VCaP (cell line): ENCODE results near the gene FNDC3A.
A peak's percentile ranks its signal among the peaks of the same experiment; 100 is the strongest.

Source experiments
- H3K27ac ChIP-seq: fragments of 450-650 bp; 2 replicates; pipeline ENCODE4 v1.5.1; 2017
- CTCF ChIP-seq: fragments of 450-650 bp; conservative IDR thresholded peaks from 2 replicates; pipeline ENCODE4 v1.5.1; 2017; ENCODE audit warnings: mild to moderate bottlenecking, moderate library complexity

Gene FNDC3A

GRCh38 chr13:48975856-48976575 lies at the start of gene FNDC3A:
TSS of gene FNDC3A (plus strand) at chr13:48975912. CDS start at chr13:49006191, 30,279 bp downstream.
- peak within 1 kb of the TSS; percentile 97 for H3K27ac ChIP-seq
- TF ChIP-seq CTCF = no peak

- TF ChIP-seq CTCF = no peak
Measured at GRCh38 chr13:48928757-48929430, 46.8 kb upstream of the FNDC3A start.

GRCh38 chr13:48930918-48931317 lies 44.8 kb upstream of the FNDC3A start:
- H3K27ac ChIP-seq = no peak overlapping the region
- TF ChIP-seq CTCF = no peak

More at GRCh38 chr13:48928757-48929430, 46.8 kb upstream of the FNDC3A start:
- no peak overlapping the region for H3K27ac ChIP-seq

DNA sequence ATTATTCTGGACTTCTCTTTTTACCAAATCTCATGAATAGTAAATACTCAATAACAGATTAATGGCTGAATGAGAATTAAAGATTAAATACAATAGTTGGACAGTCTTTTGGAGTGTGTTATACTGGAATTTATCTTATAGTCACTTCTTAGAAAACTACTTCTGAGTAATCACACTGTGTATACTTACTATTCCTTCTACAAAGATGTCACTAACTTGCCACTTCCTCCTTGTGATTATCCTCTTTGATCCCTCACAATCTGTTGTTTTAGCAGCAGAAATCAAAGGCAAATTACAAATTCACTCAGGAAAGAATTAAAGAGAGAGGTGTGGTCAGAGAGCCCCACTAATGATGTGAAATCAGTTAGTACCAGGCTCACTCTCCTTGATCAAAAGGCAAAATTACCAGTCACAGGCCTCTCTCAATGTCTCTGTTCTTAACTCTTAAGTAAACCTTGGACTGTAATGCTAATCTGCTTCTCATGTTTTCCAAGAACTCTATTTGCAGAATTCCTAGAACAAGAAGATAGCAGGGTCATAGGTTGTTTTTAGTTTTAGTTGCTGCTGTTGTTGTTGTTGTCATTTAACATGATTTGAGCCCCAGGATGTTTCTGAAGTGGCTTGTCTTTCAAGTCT lies 37.3 kb upstream of the FNDC3A start:
- TF ChIP-seq CTCF = no peak

GRCh38 chr13:48939728-48940127 lies 36.0 kb upstream of the FNDC3A start:
- no peak for TF ChIP-seq CTCF
- H3K27ac ChIP-seq = no peak overlapping the region

More for the DNA sequence above, 37.3 kb upstream of the FNDC3A start:
- no peak overlapping the region for H3K27ac ChIP-seq

DNA sequence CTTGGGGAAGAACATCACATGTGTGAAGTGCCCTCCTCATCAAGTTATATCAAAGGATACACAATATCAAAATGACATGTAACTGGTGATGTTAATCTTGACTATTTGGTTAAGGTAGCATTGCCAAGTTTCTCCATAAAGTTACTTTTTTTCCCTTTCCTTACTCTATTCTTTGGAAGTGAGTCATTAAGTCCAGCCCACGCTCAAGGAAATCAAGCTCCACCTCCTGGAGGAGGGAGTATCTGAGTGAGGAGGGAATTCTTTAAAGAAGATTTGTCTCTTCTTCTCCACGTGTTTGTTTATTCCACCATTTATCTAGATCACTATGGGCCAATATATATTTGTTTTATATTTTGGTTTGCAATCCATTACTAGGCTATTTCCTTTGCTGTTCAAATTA lies 33.6 kb upstream of the FNDC3A start:
- no peak for TF ChIP-seq CTCF
- H3K27ac ChIP-seq = no peak overlapping the region

GRCh38 chr13:48944221-48944620 lies 31.5 kb upstream of the FNDC3A start:
- no peak for TF ChIP-seq CTCF

More at GRCh38 chr13:48944221-48944620, 31.5 kb upstream of the FNDC3A start:
- no peak overlapping the region for H3K27ac ChIP-seq
